Panc1 (cell line): ENCODE data around the gene ZFP57. TPM values are rescaled to one million over a fixed set of nuclear protein-coding genes. Genes with fewer than 3 reads are reported as not detected.
A peak's percentile ranks its signal among the peaks of the same experiment; 100 is the strongest.

Source experiments
- ATAC-seq: fragments of 200-7000 bp; cut with Tn5 transposase; 2 replicates; pipeline ENCODE4 v1.9.1; 2020; ENCODE audit warnings: mild to moderate bottlenecking, moderate library complexity
- BruUV-seq: library from RNA; stranded (reverse); fragments of 400-500 nt; replicated peaks from 2 replicates; lab custom pipeline; 2021; lab: Mats Ljungman, UMichigan
- CTCF ChIA-PET: fragments of 300-600 bp; sonication (Branson Sonifier 250); formaldehyde crosslinking; loops from one replicate; lab custom pipeline; 2022; ENCODE audit warnings: antibody characterized with exemption; lab: Charles Lee
- POLR2A ChIA-PET: fragments of 300-600 bp; sonication (Branson Sonifier 250); formaldehyde crosslinking; loops from one replicate; lab custom pipeline; 2022; ENCODE audit warnings: antibody characterized with exemption; lab: Charles Lee
- DNase-seq: peaks from one replicate; pipeline ENCODE4 v3.0.0-alpha.2; 2010; ENCODE audit warnings: low read depth, low spot score
- H3K27ac ChIP-seq: 2 replicates; pipeline ENCODE4 v1.5.1; 2011; ENCODE audit warnings: mild to moderate bottlenecking, low read length, inconsistent platforms
- H3K27me3 ChIP-seq: fragments of 200-500 bp; sonication (Bioruptor generic); 2 replicates; pipeline ENCODE4 v1.6.0; 2014; ENCODE audit warnings: low read length, inconsistent platforms; ENCODE audit not compliant: control insufficient read depth, insufficient read depth
- H3K36me3 ChIP-seq: fragments of 200-500 bp; sonication (Bioruptor generic); 2 replicates; pipeline ENCODE4 v1.5.1; 2014; ENCODE audit warnings: inconsistent platforms, mild to moderate bottlenecking, low read length, moderate library complexity; ENCODE audit not compliant: control insufficient read depth, insufficient read depth
- H3K4me1 ChIP-seq: 2 replicates; pipeline ENCODE4 v1.5.1; 2011; ENCODE audit warnings: inconsistent platforms, mild to moderate bottlenecking, low read length, moderate library complexity; ENCODE audit not compliant: control insufficient read depth, insufficient read depth
- H3K4me3 ChIP-seq, 2 experiments: 2 replicates each; pipeline ENCODE4 v1.5.1; 2011 to 2012; ENCODE audit warnings: low read depth in 2 of 2, low read length in 2 of 2, mild to moderate bottlenecking in 2 of 2, inconsistent platforms in 1 of 2, moderate library complexity in 1 of 2
- H3K9me3 ChIP-seq: fragments of 200-500 bp; sonication (Bioruptor generic); 2 replicates; pipeline ENCODE4 v1.5.1; 2014; ENCODE audit warnings: low read depth, mild to moderate bottlenecking, inconsistent platforms, low read length, moderate library complexity; ENCODE audit not compliant: control insufficient read depth, insufficient read depth
- CTCF ChIP-seq: fragments of 450-650 bp; IDR thresholded peaks from 2 replicates; pipeline ENCODE4 v1.5.1; 2017; ENCODE audit warnings: mild to moderate bottlenecking
- POLR2AphosphoS5 ChIP-seq: IDR thresholded peaks from 2 replicates; pipeline ENCODE4 v1.6.1; 2012; ENCODE audit warnings: mild to moderate bottlenecking, low read depth, low read length, moderate library complexity
- REST ChIP-seq, 2 experiments: IDR thresholded peaks; 2 replicates each; pipeline ENCODE4 v1.6.1; 2011 to 2012; ENCODE audit warnings: low read depth in 2 of 2, control low read depth in 1 of 2, low read length in 1 of 2, mild to moderate bottlenecking in 1 of 2, moderate library complexity in 1 of 2; ENCODE audit not compliant: insufficient read depth in 1 of 2
- SIN3A ChIP-seq: IDR thresholded peaks from 2 replicates; pipeline ENCODE4 v1.6.1; 2012; ENCODE audit warnings: low read depth, mild to moderate bottlenecking, low read length, moderate library complexity, borderline replicate concordance; ENCODE audit not compliant: insufficient read depth
- TCF7L2 ChIP-seq: IDR thresholded peaks from 2 replicates; pipeline ENCODE4 v1.6.1; 2011; ENCODE audit warnings: mild to moderate bottlenecking, low read depth, low read length, inconsistent platforms
- in situ Hi-C: cut with HindIII; loops from 2 replicates; pipeline ENCODE4 v1.10.0; 2016; ENCODE audit warnings: low sequenced_read_pairs, low pct_unique_long_range_greater_than_20kb
- intact Hi-C: fragments of 100-400 bp; cut with micrococcal nuclease; formaldehyde crosslinking; loops from one replicate; pipeline ENCODE4 v1.10.0; 2022; ENCODE audit not compliant: unreplicated experiment
- total RNA-seq: library from RNA; stranded (reverse); gene quantifications from one replicate; pipeline ENCODE4 v1.2.1, GENCODE V29; 2021; ENCODE audit not compliant: unreplicated experiment

Gene ZFP57
- total RNA-seq, 1 experiment from 2014 or later: not detected

GRCh38 chr6:29628419-29629281 lies 52.3 kb downstream of the ZFP57 start:
- in situ Hi-C loops: no loop called here
- peaks cover 2% of the 10 kb centered on the region; the same call in 1 of the 2 replicates for H3K36me3 ChIP-seq
- BruUV-seq: no TSS peak
- peaks cover 21% of the 10 kb centered on the region for H3K27me3 ChIP-seq
- no peaks in the 10 kb centered on the region for H3K9me3 ChIP-seq
- ChIA-PET POLR2A (no interaction called here), CTCF (interaction anchor here (0.6 to 1.0 kb wide), 4 partner anchors 11 to 593 kb away, joined by 3 to 11 read pairs (median 4); no protein-coding TSS in a partner anchor)
- TF ChIP-seq TCF7L2: no peak
- TF ChIP-seq CTCF: peak; percentile 91
- peak overlapping the region; percentile 41 to 61 for H3K4me3 ChIP-seq
- peak; percentile 79 for ATAC-seq
- intact Hi-C loops: no loop called here
- peak overlapping the region; percentile 5; the same call in 1 of the 2 replicates for H3K27ac ChIP-seq
- H3K4me1 ChIP-seq: no peaks in the 10 kb centered on the region
- peak; percentile 42 for DNase-seq

GRCh38 chr6:29627755-29628418 lies 53.1 kb downstream of the ZFP57 start:
- BruUV-seq: no TSS peak
- Histone ChIP-seq H3K4me1 (no peaks in the 10 kb centered on the region), H3K27me3 (peaks cover 21% of the 10 kb centered on the region), H3K4me3 (peak overlapping the region; percentile 41 to 61), H3K27ac (peak overlapping the region; percentile 5; the same call in 1 of the 2 replicates), H3K36me3 (peaks cover 2% of the 10 kb centered on the region; the same call in 1 of the 2 replicates), H3K9me3 (no peaks in the 10 kb centered on the region)
- ATAC-seq (peak; percentile 37), DNase-seq (no peak)
- in situ Hi-C loops (no loop called here), intact Hi-C loops (no loop called here)
- no peak for TF ChIP-seq CTCF
- no peak for TF ChIP-seq POLR2AphosphoS5
- TF ChIP-seq SIN3A: no peak
- no peak for TF ChIP-seq REST (IDR thresholded peaks at IDR 0.05; ENCODE audit: insufficient read depth in 1 of 2, low read depth in 2 of 2, low read length in 1 of 2)
- TF ChIP-seq TCF7L2: no peak
- CTCF ChIA-PET: interaction anchor here (0.7 to 1.0 kb wide), 3 partner anchors 10 to 593 kb away, joined by 3 to 5 read pairs (median 3); no protein-coding TSS in a partner anchor
- POLR2A ChIA-PET: no interaction called here
